PC-9 (cell line): ENCODE measurements around the gene GPATCH2L. TPM values are rescaled to one million over a fixed set of nuclear protein-coding genes. Genes with fewer than 3 reads are reported as not detected.

Experiments used
- BruUV-seq: library from RNA; stranded (reverse); fragments of 400-500 nt; replicated peaks from 2 replicates; lab custom pipeline; 2021; lab: Mats Ljungman, UMichigan
- CTCF ChIA-PET: fragments of 300-600 bp; sonication (Branson Sonifier 250); formaldehyde crosslinking; loops from one replicate; lab custom pipeline; 2022; ENCODE audit warnings: antibody characterized with exemption; lab: Charles Lee
- POLR2A ChIA-PET: fragments of 300-600 bp; sonication (Branson Sonifier 250); formaldehyde crosslinking; loops from one replicate; lab custom pipeline; 2022; ENCODE audit warnings: antibody characterized with exemption; ENCODE audit not compliant: unreplicated experiment; lab: Charles Lee
- DNase-seq, 2 experiments: peaks; one replicate each; pipeline versions ENCODE4 v3.0.0 to v3.0.0-alpha.2; 2015 to 2022; ENCODE audit warnings: mixed read lengths in 1 of 2
- H2AFZ ChIP-seq: fragments of 200-600 bp; sonication (generic); 2 replicates; pipeline ENCODE4 v1.8.1; 2017; ENCODE audit warnings: antibody characterized with exemption
- H3F3A ChIP-seq: fragments of 200-600 bp; sonication (generic); 2 replicates; pipeline ENCODE4 v1.8.1; 2017; ENCODE audit warnings: antibody characterized with exemption, mild to moderate bottlenecking, low read depth; ENCODE audit not compliant: insufficient read depth
- H3K27ac ChIP-seq: fragments of 200-600 bp; sonication (generic); 2 replicates; pipeline ENCODE4 v1.6.1; 2016; ENCODE audit warnings: mixed run types
- H3K27me3 ChIP-seq: fragments of 200-600 bp; sonication (generic); 2 replicates; pipeline ENCODE4 v1.6.1; 2016; ENCODE audit warnings: low read depth, mixed run types; ENCODE audit not compliant: insufficient read depth
- H3K36me3 ChIP-seq: fragments of 200-600 bp; sonication (generic); 2 replicates; pipeline ENCODE4 v1.6.1; 2016; ENCODE audit warnings: low read depth, mixed run types
- H3K4me1 ChIP-seq: fragments of 200-600 bp; sonication (generic); replicated peaks from 2 replicates; pipeline ENCODE4 v1.6.1; 2016; ENCODE audit warnings: mixed run types; ENCODE audit not compliant: insufficient read depth
- H3K4me2 ChIP-seq: fragments of 200-600 bp; sonication (generic); 2 replicates; pipeline ENCODE4 v1.6.1; 2017; ENCODE audit warnings: mixed run types
- H3K4me3 ChIP-seq: fragments of 200-600 bp; sonication (generic); 2 replicates; pipeline ENCODE4 v1.6.1; 2016; ENCODE audit warnings: mixed run types
- H3K79me2 ChIP-seq: fragments of 200-600 bp; sonication (generic); 2 replicates; pipeline ENCODE4 v1.6.1; 2017; ENCODE audit warnings: low read depth, mixed run types
- H3K9me2 ChIP-seq: fragments of 200-600 bp; sonication (generic); 2 replicates; pipeline ENCODE4 v1.8.1; 2017; ENCODE audit warnings: mild to moderate bottlenecking; ENCODE audit not compliant: insufficient read depth
- H3K9me3 ChIP-seq: fragments of 200-600 bp; sonication (generic); 2 replicates; pipeline ENCODE4 v1.8.1; 2016; ENCODE audit warnings: low read depth; ENCODE audit not compliant: insufficient read depth
- H4K20me1 ChIP-seq: fragments of 200-600 bp; sonication (generic); 2 replicates; pipeline ENCODE4 v1.8.1; 2017; ENCODE audit not compliant: insufficient read depth
- EZH2 ChIP-seq: fragments of 200-600 bp; sonication (generic); IDR thresholded peaks from 2 replicates; pipeline ENCODE4 v1.8.0; 2017; ENCODE audit warnings: antibody characterized with exemption, low read depth
- intact Hi-C: fragments of 100-400 bp; cut with micrococcal nuclease; formaldehyde crosslinking; loops from one replicate; pipeline ENCODE4 v1.10.0; 2022; ENCODE audit not compliant: unreplicated experiment
- total RNA-seq: library from RNA; stranded (reverse); gene quantifications from 2 replicates; pipeline ENCODE4 v1.2.3, GENCODE V29; 2021
- TF ChIP-seq, protein P1 (sequence below): fragments of 200-600 bp; sonication (generic); conservative IDR thresholded peaks from 2 replicates; pipeline ENCODE4 v1.6.1; 2017; ENCODE audit warnings: mixed run types, antibody characterized with exemption, mild to moderate bottlenecking, moderate library complexity

Gene GPATCH2L
- total RNA-seq, 1 experiment from 2014 or later: 124 TPM

DNA sequence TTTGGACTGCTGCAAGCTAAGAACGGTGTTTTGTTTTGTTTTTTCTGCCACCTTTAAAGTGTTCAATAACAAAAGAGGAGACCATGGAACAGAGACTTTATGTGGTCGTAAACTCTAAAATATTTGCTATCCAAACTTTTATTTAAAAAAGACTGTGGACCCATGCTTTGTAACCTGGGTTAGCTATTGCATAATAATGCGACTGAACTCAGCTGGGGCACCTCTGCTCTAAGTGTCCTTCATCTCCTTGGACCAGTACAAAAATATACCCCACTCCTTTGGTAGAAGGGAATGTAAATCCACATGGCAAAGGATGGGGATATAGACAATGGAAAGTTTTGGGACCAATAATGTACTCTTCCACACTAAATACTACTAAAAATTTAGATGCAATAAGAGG lies 65.5 kb downstream of the GPATCH2L start:
- Histone ChIP-seq H3K4me1 (no peaks in the 10 kb centered on the region), H2AFZ (no peak overlapping the region), H3K36me3 (no peaks in the 10 kb centered on the region), H4K20me1 (no peaks in the 10 kb centered on the region), H3K27me3 (no peaks in the 10 kb centered on the region), H3K79me2 (no peaks in the 10 kb centered on the region), H3K4me3 (no peak overlapping the region), H3F3A (no peaks in the 10 kb centered on the region), H3K27ac (no peak overlapping the region), H3K4me2 (no peak overlapping the region), H3K9me2 (no peaks in the 10 kb centered on the region; the same call in none of the 2 replicates), H3K9me3 (no peaks in the 10 kb centered on the region)
- no peak for DNase-seq
- TF ChIP-seq, protein P1, sequence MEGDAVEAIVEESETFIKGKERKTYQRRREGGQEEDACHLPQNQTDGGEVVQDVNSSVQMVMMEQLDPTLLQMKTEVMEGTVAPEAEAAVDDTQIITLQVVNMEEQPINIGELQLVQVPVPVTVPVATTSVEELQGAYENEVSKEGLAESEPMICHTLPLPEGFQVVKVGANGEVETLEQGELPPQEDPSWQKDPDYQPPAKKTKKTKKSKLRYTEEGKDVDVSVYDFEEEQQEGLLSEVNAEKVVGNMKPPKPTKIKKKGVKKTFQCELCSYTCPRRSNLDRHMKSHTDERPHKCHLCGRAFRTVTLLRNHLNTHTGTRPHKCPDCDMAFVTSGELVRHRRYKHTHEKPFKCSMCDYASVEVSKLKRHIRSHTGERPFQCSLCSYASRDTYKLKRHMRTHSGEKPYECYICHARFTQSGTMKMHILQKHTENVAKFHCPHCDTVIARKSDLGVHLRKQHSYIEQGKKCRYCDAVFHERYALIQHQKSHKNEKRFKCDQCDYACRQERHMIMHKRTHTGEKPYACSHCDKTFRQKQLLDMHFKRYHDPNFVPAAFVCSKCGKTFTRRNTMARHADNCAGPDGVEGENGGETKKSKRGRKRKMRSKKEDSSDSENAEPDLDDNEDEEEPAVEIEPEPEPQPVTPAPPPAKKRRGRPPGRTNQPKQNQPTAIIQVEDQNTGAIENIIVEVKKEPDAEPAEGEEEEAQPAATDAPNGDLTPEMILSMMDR: no peak
- no peak for TF ChIP-seq EZH2
- POLR2A ChIA-PET: no interaction called here
- BruUV-seq: no TSS peak
- intact Hi-C loops: no loop called here
- CTCF ChIA-PET: interaction anchor here (0.5 kb wide), 1 partner anchor 27 kb away, joined by 3 read pairs; no protein-coding TSS in a partner anchor

- no peaks in the 10 kb centered on the region; the same call in none of the 2 replicates for H3K9me2 ChIP-seq
- no peaks in the 10 kb centered on the region for H3K79me2 ChIP-seq
- no peaks in the 10 kb centered on the region for H3K4me1 ChIP-seq
- TF ChIP-seq, protein P1: no peak
- no peak for TF ChIP-seq EZH2
- no TSS peak for BruUV-seq
- H3K27ac ChIP-seq: no peak overlapping the region
- intact Hi-C loops: no loop called here
- H2AFZ ChIP-seq: no peak overlapping the region
- CTCF ChIA-PET: no interaction called here
- H3K9me3 ChIP-seq: no peaks in the 10 kb centered on the region
- no peaks in the 10 kb centered on the region for H3K36me3 ChIP-seq
- H3F3A ChIP-seq: no peaks in the 10 kb centered on the region
- POLR2A ChIA-PET: no interaction called here
- H3K4me3 ChIP-seq: no peak overlapping the region
- H4K20me1 ChIP-seq: no peaks in the 10 kb centered on the region
- no peaks in the 10 kb centered on the region for H3K27me3 ChIP-seq
- no peak overlapping the region for H3K4me2 ChIP-seq
- no peak for DNase-seq
Observed at GRCh38 chr14:76218662-76219061, 66.9 kb downstream of the GPATCH2L start.

DNA sequence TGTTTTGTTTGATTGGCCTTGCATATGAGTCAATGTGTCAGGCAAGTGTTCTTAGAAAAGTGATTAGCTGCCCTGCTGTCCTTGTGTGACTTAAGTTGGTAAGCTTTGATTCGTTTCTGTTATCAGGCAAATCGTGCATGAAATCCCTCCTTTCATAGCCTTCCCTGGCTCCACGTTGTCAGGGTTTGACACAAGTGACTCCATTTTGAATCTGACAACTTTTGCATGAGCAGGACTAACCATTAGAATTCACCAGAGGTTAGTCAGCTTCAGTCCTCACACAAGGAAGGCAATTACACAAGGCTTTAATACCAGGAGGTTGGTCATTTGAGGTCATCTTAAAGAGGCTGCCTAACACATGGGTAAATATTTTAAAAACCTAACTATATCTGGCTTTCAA lies 68.2 kb downstream of the GPATCH2L start:
- Histone ChIP-seq H2AFZ (no peak overlapping the region), H3K4me3 (no peak overlapping the region), H3K79me2 (no peaks in the 10 kb centered on the region), H3K9me3 (no peaks in the 10 kb centered on the region), H3K9me2 (no peaks in the 10 kb centered on the region; the same call in none of the 2 replicates), H3F3A (no peaks in the 10 kb centered on the region), H3K27ac (no peak overlapping the region), H3K36me3 (no peaks in the 10 kb centered on the region), H3K27me3 (no peaks in the 10 kb centered on the region), H3K4me1 (no peaks in the 10 kb centered on the region), H4K20me1 (no peaks in the 10 kb centered on the region), H3K4me2 (no peak overlapping the region)
- ChIA-PET POLR2A (no interaction called here), CTCF (no interaction called here)
- intact Hi-C loops: no loop called here
- BruUV-seq: no TSS peak
- TF ChIP-seq, protein P1: no peak
- TF ChIP-seq EZH2: no peak
- no peak for DNase-seq
